Epithelial cell of esophagus (primary cell): ENCODE data around the gene ASB8.

Experiments
- DNase-seq: peaks from one replicate; pipeline ENCODE4 v3.0.0; 2010; ENCODE audit warnings: low read depth
- H3K4me3 ChIP-seq: 2 replicates; pipeline ENCODE4 v1.5.1; 2011; ENCODE audit warnings: mild to moderate bottlenecking, low read length, control low read depth
- TF ChIP-seq, protein P1 (sequence below): IDR thresholded peaks from 2 replicates; pipeline ENCODE4 v1.5.1; 2011; ENCODE audit warnings: low read depth, mild to moderate bottlenecking, low read length, control low read depth, inconsistent platforms; ENCODE audit not compliant: insufficient read depth; ENCODE audit errors: missing control alignments

ASB8 gene

DNA sequence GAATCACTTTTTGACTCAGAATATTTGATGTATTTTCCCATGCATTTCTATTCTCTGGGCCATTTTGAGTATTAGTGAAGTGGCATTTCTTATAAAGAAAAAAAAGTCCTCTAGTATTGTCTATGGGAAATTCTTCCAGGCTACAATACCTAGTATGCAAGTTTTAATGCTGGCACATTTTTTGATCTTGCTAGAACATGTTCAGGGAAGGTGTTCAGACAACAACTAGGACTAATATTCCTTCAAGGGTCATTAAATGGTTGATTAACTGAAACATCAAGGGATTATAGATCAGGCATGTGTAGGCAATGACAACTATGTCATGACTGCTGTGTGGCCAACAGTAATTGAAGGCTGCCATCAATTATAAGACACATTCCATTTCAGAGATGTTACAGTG is 33.8 kb upstream of the ASB8 start:
- TF ChIP-seq, protein P1, sequence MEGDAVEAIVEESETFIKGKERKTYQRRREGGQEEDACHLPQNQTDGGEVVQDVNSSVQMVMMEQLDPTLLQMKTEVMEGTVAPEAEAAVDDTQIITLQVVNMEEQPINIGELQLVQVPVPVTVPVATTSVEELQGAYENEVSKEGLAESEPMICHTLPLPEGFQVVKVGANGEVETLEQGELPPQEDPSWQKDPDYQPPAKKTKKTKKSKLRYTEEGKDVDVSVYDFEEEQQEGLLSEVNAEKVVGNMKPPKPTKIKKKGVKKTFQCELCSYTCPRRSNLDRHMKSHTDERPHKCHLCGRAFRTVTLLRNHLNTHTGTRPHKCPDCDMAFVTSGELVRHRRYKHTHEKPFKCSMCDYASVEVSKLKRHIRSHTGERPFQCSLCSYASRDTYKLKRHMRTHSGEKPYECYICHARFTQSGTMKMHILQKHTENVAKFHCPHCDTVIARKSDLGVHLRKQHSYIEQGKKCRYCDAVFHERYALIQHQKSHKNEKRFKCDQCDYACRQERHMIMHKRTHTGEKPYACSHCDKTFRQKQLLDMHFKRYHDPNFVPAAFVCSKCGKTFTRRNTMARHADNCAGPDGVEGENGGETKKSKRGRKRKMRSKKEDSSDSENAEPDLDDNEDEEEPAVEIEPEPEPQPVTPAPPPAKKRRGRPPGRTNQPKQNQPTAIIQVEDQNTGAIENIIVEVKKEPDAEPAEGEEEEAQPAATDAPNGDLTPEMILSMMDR, result no peak
- peak; percentile 60 for DNase-seq
- H3K4me3 ChIP-seq, result no peak overlapping the region

DNA sequence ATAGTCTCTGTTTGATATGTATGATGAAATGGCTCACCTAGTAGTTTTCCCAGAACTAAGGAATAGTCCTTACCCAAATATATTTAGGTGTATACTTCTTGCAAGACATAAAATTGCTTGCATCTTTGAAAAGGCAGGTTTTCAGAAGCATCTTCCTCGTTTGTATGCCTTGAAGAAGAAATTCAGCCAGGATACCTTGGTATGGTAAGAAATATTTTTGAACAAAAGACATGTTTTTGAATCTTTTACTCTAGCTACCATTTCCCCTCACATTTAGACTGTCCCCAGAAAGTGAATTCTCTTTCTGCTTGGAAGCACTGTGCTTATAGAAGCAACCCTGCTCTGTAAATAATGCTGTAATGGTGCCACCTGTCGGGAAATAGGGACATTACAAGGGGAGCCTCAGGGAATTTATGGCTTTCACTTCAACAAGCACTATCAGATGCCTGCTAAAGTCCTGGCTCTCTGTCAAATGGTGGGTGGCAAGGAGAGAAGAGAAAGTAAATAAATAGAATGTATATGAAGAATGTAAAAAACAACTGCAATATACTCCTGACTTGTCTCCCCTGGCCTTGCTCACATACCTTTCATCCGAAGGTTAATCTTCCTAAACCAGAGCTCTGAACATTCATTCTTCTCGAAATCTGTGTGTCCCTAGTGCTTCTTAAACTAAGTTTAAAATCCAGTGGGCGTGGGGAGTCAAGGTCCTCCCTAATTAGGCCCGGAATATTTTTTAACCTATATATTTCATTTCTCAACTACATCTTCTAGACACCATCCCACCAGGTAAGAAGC is 32.2 kb upstream of the ASB8 start:
- TF ChIP-seq, protein P1, result peak; percentile 88
- peak; percentile 74 for DNase-seq

DNA sequence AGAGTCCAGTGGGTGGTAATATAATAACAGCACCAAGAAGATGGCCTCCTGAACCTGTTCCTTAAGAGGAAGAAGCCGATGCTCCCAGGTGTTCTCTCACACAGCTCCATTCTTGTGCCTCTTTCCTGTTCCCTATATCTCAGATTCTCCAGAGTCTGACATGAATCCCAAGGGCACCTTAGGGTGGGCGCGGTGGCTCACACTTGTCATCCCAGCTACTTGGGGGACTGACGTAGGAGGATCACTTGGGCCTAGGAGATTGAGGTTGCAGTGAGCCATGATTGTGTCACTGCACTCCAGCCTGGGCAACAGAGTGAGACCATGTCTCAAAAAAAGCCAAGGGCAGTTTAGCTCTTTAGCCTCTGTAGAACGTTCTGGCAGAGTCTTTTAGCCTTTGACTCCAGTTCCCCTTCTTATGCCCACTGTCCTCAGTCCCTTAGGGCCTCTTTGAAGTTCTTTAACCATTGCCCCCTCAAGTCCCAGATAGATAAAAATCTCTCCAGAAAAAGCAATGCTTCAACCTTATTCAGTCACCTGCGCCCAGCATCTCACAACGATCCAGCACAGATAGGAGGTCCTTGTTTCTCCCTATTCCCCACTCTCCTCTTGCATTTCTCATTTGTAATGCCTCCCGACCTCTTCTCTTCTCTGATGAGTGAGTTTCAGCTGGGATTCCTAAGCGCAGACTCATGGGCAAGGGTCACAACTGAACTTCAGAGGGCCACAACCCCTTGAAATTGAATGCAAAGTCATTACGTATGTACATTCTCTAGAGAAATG is 30.8 kb upstream of the ASB8 start:
- H3K4me3 ChIP-seq, result no peak overlapping the region
- no peak for DNase-seq
- TF ChIP-seq, protein P1, result no peak

More for the DNA sequence above, 32.2 kb upstream of the ASB8 start:
- no peak overlapping the region for H3K4me3 ChIP-seq

DNA sequence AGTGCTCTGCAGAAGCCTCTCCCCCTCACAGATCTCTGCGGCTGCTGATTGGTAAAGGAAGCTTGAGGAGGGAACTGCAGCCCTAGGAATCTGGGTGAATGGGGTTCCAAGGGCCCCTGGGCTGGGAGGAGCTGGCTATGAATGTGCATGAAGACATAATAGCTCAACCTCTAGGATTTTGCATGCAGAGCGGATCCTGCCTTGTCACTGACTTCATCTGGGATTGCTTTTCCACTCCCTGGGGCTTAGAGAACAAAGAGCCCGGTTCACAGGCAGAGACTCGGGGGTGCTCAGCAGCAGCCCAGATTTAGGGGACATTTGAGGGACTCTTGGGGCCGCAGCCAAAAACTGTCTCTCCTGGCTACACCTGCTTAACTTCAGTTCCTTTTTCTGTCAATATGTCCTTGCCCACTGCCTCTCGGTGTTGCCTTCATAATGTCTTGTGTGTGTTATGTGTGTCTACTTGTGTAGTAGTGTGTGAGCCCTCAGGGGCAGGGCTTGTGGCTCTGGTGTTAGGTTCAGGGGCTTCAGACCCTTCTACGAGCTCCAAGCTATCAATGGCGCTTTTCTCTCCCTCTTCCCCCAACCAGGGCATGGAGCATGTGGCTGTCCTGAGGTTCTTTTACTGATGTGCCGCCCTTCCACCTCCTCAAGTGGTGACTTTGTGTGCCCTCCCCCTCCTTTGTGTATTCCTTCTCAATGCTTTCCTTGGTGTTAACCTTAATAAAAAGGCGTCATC is 28.0 kb upstream of the ASB8 start:
- peak; percentile 31 for DNase-seq
- TF ChIP-seq, protein P1, result no peak
- H3K4me3 ChIP-seq, result no peak overlapping the region

DNA sequence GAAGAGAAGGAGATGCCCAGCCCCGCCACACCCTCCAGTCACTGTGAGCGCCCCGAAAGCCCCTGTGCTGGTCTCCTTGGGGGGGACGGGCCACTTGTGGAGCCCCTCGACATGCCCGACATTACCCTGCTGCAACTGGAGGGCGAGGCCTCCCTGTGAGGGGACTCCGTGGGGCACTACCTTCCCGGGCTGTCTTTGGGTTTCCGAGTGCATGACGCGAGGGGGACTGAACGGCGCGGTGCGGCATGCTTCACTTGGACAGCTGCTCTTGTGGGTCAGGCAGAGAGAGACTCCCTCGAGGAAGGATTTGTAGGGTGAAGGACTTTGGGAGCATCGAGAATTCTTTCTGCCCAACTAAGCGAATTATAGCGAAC is 27.2 kb upstream of the ASB8 start:
- H3K4me3 ChIP-seq, result no peak overlapping the region
- no peak for DNase-seq
- TF ChIP-seq, protein P1, result no peak

DNA sequence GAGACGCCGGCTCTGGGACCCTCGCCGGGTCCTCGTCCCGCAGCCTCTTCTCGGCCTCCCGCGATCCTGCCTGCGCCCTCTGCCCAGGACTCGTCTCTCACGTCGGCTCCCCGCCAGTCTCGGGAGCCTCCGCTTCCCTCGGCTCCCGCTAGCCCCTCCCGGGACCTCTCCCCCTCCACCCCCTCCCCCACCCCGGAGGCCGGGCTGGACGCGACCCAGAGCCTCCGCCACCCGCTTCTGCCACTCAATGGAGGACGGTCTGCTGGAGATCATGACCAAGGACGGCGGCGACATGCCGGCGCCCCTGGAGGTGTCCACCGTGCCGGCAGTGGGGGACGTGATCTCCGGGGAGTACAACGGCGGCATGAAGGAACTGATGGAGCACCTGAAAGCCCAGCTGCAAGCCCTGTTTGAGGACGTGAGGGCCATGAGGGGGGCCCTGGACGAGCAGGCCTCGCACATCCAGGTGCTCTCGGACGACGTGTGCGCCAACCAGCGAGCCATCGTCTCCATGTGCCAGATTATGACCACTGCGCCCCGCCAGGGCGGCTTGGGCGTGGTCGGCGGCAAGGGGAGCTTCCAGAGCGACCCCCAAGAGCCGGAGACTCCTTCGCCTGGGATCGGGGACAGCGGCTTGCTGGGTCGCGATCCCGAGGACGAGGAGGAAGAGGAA is 26.7 kb upstream of the ASB8 start:
- H3K4me3 ChIP-seq, result peak overlapping the region; percentile 49
- no peak for DNase-seq
- TF ChIP-seq, protein P1, result no peak
